Natural killer cell (primary cell): ENCODE data around the gene CPSF4L. TPM values are rescaled to one million over a fixed set of nuclear protein-coding genes. Genes with fewer than 3 reads are reported as not detected.
A peak's percentile ranks its signal among the peaks of the same experiment; 100 is the strongest.

Experiments
- ATAC-seq, 3 donors: fragments of 150-1000 bp in 2 of 3; fragments of 200-7000 bp in 1 of 3; cut with Tn5 transposase; 1 replicate in 1 of 3; 2 replicates in 2 of 3; pipeline ENCODE4 v1.10.0; 2021; ENCODE audit warnings: mild to moderate bottlenecking in 2 of 3, moderate library complexity in 2 of 3
- DNase-seq, 2 donors: peaks; one replicate each; pipeline versions ENCODE4 v3.0.0 to v3.0.0-alpha.2; 2013 to 2021; ENCODE audit warnings: mixed read lengths in 1 of 2
- H3K27ac ChIP-seq: one replicate; pipeline ENCODE4 v1.5.1; 2013; ENCODE audit warnings: mild to moderate bottlenecking, low read length
- H3K27me3 ChIP-seq: one replicate; pipeline ENCODE4 v1.6.1; 2013; ENCODE audit warnings: low read length; ENCODE audit not compliant: control insufficient read depth, insufficient read depth
- H3K36me3 ChIP-seq: one replicate; pipeline ENCODE4 v1.6.1; 2013; ENCODE audit warnings: low read length; ENCODE audit not compliant: control insufficient read depth, insufficient read depth
- H3K4me1 ChIP-seq: one replicate; pipeline ENCODE4 v1.6.1; 2013; ENCODE audit warnings: low read length; ENCODE audit not compliant: control insufficient read depth, insufficient read depth
- H3K4me3 ChIP-seq: one replicate; pipeline ENCODE4 v1.5.1; 2013; ENCODE audit warnings: low read length
- H3K9me3 ChIP-seq: one replicate; pipeline ENCODE4 v1.6.1; 2013; ENCODE audit warnings: low read length; ENCODE audit not compliant: control insufficient read depth, insufficient read depth
- H3K27ac Mint-ChIP-seq, 2 donors: one replicate each; pipeline ENCODE4 v1.8.0; 2022; ENCODE audit warnings: mild to moderate bottlenecking in 2 of 2, mixed read lengths in 2 of 2, moderate library complexity in 1 of 2
- H3K27me3 Mint-ChIP-seq, 2 donors: one replicate each; pipeline ENCODE4 v1.8.0; 2022; ENCODE audit warnings: low read depth in 2 of 2, mixed read lengths in 2 of 2
- H3K36me3 Mint-ChIP-seq: one replicate; pipeline ENCODE4 v1.8.0; 2022; ENCODE audit warnings: mixed read lengths
- H3K4me1 Mint-ChIP-seq, 2 donors: one replicate each; pipeline ENCODE4 v1.8.0; 2022; ENCODE audit warnings: mixed read lengths in 2 of 2
- H3K4me3 Mint-ChIP-seq: one replicate; pipeline ENCODE4 v1.8.0; 2022; ENCODE audit warnings: mild to moderate bottlenecking, moderate library complexity, mixed read lengths
- H3K9me3 Mint-ChIP-seq, 2 donors: one replicate each; pipeline ENCODE4 v1.8.0; 2022; ENCODE audit warnings: mixed read lengths in 2 of 2
- WGBS: methylation state at CpG from one replicate; pipeline ENCODE4 v1.1.7; 2013; ENCODE audit warnings: missing lambda C conversion rate; ENCODE audit not compliant: insufficient coverage; 5-methylcytosine and 5-hydroxymethylcytosine counted together
- intact Hi-C: fragments of 100-400 bp; cut with micrococcal nuclease; formaldehyde crosslinking; loops from one replicate; pipeline ENCODE4 v1.14.2; 2022
- total RNA-seq, 4 donors: library from RNA; stranded (reverse); fragments of 120-200 nt in 1 of 4; gene quantifications; one replicate each; pipeline versions ENCODE4 v1.2.3 to v1.2.4, GENCODE V29; 2013 to 2022
- TF ChIP-seq, protein P1 (sequence below): fragments of 200-600 bp; IDR thresholded peaks from one replicate; pipeline ENCODE4 v1.8.0; 2022; ENCODE audit warnings: antibody characterized with exemption

The CPSF4L gene
- total RNA-seq, 3 donors from 2014 or later (not counting 1 experiment from before 2014, with no cell fraction given), result not detected

- H3K27me3 Mint-ChIP-seq, result no peaks in the 10 kb centered on the region
- TF ChIP-seq, protein P1, sequence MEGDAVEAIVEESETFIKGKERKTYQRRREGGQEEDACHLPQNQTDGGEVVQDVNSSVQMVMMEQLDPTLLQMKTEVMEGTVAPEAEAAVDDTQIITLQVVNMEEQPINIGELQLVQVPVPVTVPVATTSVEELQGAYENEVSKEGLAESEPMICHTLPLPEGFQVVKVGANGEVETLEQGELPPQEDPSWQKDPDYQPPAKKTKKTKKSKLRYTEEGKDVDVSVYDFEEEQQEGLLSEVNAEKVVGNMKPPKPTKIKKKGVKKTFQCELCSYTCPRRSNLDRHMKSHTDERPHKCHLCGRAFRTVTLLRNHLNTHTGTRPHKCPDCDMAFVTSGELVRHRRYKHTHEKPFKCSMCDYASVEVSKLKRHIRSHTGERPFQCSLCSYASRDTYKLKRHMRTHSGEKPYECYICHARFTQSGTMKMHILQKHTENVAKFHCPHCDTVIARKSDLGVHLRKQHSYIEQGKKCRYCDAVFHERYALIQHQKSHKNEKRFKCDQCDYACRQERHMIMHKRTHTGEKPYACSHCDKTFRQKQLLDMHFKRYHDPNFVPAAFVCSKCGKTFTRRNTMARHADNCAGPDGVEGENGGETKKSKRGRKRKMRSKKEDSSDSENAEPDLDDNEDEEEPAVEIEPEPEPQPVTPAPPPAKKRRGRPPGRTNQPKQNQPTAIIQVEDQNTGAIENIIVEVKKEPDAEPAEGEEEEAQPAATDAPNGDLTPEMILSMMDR, result no peak
- peaks cover 15 to 35% of the 10 kb centered on the region in 2 donors for H3K4me1 Mint-ChIP-seq
- Histone ChIP-seq H3K27ac (no peak overlapping the region), H3K27me3 (no peaks in the 10 kb centered on the region), H3K36me3 (no peaks in the 10 kb centered on the region), H3K4me3 (no peak overlapping the region), H3K4me1 (peaks cover 25% of the 10 kb centered on the region), H3K9me3 (no peaks in the 10 kb centered on the region)
- no peaks in the 10 kb centered on the region for H3K36me3 Mint-ChIP-seq
- intact Hi-C loops, result no loop called here
- DNase-seq, result no peak
- ATAC-seq, result peak; percentile 21 to 45 (median 22)
- peak overlapping the region in 1 of 2 donors; percentile 83 for H3K27ac Mint-ChIP-seq
- 28% methylated on average over 16 of the region's 16 CpGs for WGBS
- peak overlapping the region; percentile 43 for H3K4me3 Mint-ChIP-seq
- H3K9me3 Mint-ChIP-seq, result no peaks in the 10 kb centered on the region
These were observed 28.9 kb upstream of the CPSF4L start for GRCh38 chr17:73290399-73291259.

- Histone ChIP-seq H3K4me1 (peaks cover 25% of the 10 kb centered on the region), H3K4me3 (no peak overlapping the region), H3K27ac (no peak overlapping the region), H3K36me3 (no peaks in the 10 kb centered on the region), H3K9me3 (no peaks in the 10 kb centered on the region), H3K27me3 (no peaks in the 10 kb centered on the region)
- peaks cover 15 to 35% of the 10 kb centered on the region in 2 donors for H3K4me1 Mint-ChIP-seq
- DNase-seq (no peak), ATAC-seq (no peak)
- no peaks in the 10 kb centered on the region for H3K9me3 Mint-ChIP-seq
- TF ChIP-seq, protein P1, result no peak
- WGBS, result 92% methylated on average over 7 of the region's 7 CpGs
- intact Hi-C loops, result no loop called here
- H3K36me3 Mint-ChIP-seq, result no peaks in the 10 kb centered on the region
- H3K4me3 Mint-ChIP-seq, result no peak overlapping the region
- no peaks in the 10 kb centered on the region for H3K27me3 Mint-ChIP-seq
- H3K27ac Mint-ChIP-seq, result no peak overlapping the region
These were observed 28.0 kb upstream of the CPSF4L start for GRCh38 chr17:73289549-73290254.

DNA sequence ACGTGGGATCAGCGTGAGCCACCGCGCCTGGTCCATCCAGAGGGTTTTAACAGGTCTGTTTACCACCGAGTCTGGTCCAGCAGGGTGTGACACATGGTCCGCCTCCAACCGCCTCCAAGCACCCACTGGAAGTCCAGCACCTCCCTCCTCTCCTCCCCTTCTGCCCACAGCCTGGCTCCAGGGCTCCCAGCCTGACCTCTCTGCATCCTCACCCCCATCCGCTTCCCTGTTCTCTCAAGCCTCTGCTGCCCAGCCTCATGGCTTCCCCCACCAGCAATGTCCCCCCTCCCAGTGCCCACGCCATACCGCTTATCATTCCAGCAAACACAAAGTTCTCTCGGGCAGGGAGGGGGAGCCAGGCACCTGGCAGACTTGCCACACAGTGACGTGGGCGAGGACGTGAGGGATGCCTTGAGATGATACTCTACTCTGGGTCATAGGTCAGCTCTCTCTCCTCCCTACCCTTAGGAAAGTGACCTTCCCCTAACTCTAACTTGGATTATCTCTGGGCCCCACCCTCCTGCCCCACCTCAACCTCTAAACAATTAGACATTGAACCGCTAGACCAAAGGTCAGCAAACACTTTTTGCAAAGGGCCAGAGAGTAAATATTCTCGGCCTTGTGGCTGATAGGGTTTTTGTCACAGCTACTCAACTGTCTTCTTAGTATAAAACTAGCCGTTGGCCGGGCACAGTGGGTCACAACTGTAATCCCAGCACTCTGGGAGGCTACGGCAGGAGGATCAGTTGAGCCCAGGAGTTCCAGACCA lies 27.0 kb upstream of the CPSF4L start:
- H3K27ac ChIP-seq, result no peak overlapping the region
- no peak overlapping the region for H3K4me3 Mint-ChIP-seq
- H3K4me3 ChIP-seq, result no peak overlapping the region
- 88% methylated on average over 19 of the region's 19 CpGs for WGBS
- H3K4me1 Mint-ChIP-seq, result peaks cover 15 to 35% of the 10 kb centered on the region in 2 donors
- H3K4me1 ChIP-seq, result peaks cover 25% of the 10 kb centered on the region
- H3K36me3 Mint-ChIP-seq, result no peaks in the 10 kb centered on the region
- no peak for ATAC-seq
- no peaks in the 10 kb centered on the region for H3K9me3 Mint-ChIP-seq
- TF ChIP-seq, protein P1, result no peak
- H3K27ac Mint-ChIP-seq, result peak overlapping the region in 1 of 2 donors; percentile 36
- H3K9me3 ChIP-seq, result no peaks in the 10 kb centered on the region
- intact Hi-C loops, result no loop called here
- no peaks in the 10 kb centered on the region for H3K36me3 ChIP-seq
- no peaks in the 10 kb centered on the region for H3K27me3 ChIP-seq
- H3K27me3 Mint-ChIP-seq, result no peaks in the 10 kb centered on the region
- DNase-seq, result no peak
